ENCODE results near the gene FHAD1. TPM values are rescaled to one million over a fixed set of nuclear protein-coding genes. Genes with fewer than 3 reads are reported as not detected.

The FHAD1 gene
- total and polyA plus RNA-seq, 2 of the 13 experiments (the other 11 are each of a cell fraction or from before 2014, with no cell fraction given), result not detected

DNA sequence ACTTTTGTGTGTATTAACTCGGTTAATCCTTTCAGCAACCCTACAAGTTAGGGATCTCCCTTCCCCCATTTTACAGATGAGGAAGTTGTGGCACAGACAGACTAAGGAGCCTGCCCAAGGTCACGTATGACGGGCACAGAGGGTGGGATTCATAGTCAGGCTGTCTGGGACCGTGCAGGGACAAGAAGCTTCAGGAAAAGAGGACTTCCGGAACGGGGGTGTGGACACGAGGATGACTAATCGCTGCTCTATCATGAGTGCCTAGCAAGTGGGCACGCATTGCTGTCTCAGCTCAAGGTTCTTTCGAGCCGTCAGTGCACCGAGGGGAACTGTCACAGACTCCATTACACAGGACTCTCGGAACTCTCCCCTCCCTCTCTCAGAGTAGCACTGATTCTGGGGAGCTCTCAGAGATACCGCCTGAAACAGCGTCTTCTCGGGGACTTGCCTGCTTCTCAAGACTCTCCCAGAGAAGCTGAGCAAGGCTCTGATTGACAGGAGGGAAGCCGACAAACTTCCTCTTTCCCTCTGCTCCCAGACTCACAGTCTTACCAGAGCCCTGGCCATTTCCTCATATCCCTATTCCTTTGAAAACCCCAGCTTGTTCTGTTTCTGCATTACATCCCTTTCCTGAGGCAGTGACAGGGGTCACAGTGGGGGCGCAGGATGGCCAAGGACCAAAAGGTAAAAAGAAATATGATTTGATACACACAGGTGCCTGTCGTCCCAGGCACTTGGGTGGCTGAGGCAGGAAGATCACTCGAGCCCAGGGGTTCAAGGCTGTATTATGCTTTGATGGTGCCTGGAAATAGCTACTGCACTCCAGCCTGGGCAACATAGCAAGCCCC is 14.4 kb downstream of the FHAD1 start:
- POLR2A ChIA-PET, result interaction anchor here (0.8 kb wide), 1 partner anchor 109 kb away, joined by 3 read pairs; no protein-coding TSS in a partner anchor
- BruUV-seq (replicated peaks), result no TSS peak
- Histone ChIP-seq H3K9ac (ENCODE audit: insufficient read depth, low read depth, low read length) (no peak overlapping the region), H4K20me1 (ENCODE audit: insufficient read depth, low read length) (no peaks in the 10 kb centered on the region), H3K4me2 (ENCODE audit: low read depth, low read length) (peak overlapping the region; percentile 60), H3K36me3 (replicated peaks in 1 of 2; ENCODE audit: control insufficient read depth in 1 of 2, insufficient read depth in 2 of 2, low read length in 2 of 2) (no peaks in the 10 kb centered on the region), H3K79me2 (ENCODE audit: insufficient read depth, low read length) (no peaks in the 10 kb centered on the region), H3K4me1 (ENCODE audit: insufficient read depth, low read length) (peaks cover 30% of the 10 kb centered on the region), H3K27ac (ENCODE audit: extremely low read length, insufficient read depth, low read length) (no peak overlapping the region), H3K9me3 (ENCODE audit: low read length) (0 out of 2 replicates have a peak, but pooled peaks cover 5% of the 10 kb centered on the region), H3K27me3 (ENCODE audit: control insufficient read depth in 1 of 2, insufficient read depth in 2 of 2, low read length in 2 of 2) (peaks cover 0 to 6% of the 10 kb centered on the region in 2 experiments; a peak in 2 of 5 replicates), H2AFZ (ENCODE audit: low read length) (peak overlapping the region; percentile 45), H3K4me3 (replicated peaks in 1 of 3; ENCODE audit: insufficient read depth in 1 of 3, low read depth in 2 of 3, low read length in 3 of 3) (peak overlapping the region in 1 of 3 experiments; percentile 41; a peak in 2 of 6 replicates)
- FAIRE-seq, result no peak
- intact Hi-C loops (cut with micrococcal nuclease; ENCODE audit: unreplicated experiment), result no loop called here
- in situ Hi-C loops (cut with HindIII; ENCODE audit: extremely low pct_ligation_motif_present, low pct_unique_long_range_greater_than_20kb), result no loop called here
- WGBS (ENCODE audit: low lambda C conversion rate), result 18% methylated on average over 20 of the region's 20 CpGs
- ATAC-seq, result peak; percentile 82
- peak; percentile 68 for DNase-seq (ENCODE audit: low spot score)
- CTCF ChIA-PET (ENCODE audit: low intra/inter-chr PET ratio, low total read pairs), result no interaction called here
- TF ChIP-seq, protein P1, sequence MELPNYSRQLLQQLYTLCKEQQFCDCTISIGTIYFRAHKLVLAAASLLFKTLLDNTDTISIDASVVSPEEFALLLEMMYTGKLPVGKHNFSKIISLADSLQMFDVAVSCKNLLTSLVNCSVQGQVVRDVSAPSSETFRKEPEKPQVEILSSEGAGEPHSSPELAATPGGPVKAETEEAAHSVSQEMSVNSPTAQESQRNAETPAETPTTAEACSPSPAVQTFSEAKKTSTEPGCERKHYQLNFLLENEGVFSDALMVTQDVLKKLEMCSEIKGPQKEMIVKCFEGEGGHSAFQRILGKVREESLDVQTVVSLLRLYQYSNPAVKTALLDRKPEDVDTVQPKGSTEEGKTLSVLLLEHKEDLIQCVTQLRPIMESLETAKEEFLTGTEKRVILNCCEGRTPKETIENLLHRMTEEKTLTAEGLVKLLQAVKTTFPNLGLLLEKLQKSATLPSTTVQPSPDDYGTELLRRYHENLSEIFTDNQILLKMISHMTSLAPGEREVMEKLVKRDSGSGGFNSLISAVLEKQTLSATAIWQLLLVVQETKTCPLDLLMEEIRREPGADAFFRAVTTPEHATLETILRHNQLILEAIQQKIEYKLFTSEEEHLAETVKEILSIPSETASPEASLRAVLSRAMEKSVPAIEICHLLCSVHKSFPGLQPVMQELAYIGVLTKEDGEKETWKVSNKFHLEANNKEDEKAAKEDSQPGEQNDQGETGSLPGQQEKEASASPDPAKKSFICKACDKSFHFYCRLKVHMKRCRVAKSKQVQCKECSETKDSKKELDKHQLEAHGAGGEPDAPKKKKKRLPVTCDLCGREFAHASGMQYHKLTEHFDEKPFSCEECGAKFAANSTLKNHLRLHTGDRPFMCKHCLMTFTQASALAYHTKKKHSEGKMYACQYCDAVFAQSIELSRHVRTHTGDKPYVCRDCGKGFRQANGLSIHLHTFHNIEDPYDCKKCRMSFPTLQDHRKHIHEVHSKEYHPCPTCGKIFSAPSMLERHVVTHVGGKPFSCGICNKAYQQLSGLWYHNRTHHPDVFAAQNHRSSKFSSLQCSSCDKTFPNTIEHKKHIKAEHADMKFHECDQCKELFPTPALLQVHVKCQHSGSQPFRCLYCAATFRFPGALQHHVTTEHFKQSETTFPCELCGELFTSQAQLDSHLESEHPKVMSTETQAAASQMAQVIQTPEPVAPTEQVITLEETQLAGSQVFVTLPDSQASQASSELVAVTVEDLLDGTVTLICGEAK (IDR thresholded peaks at IDR 0.05), result no peak
- TF ChIP-seq, protein P1 (CRISPR knock-in tag; IDR thresholded peaks at IDR 0.05), result no peak
- TF ChIP-seq FOXP4 (CRISPR knock-in tag; IDR thresholded peaks at IDR 0.05) (no peak), ZNF580 (CRISPR knock-in tag; IDR thresholded peaks at IDR 0.05; ENCODE audit: borderline replicate concordance, low read depth) (peak; percentile 37; the same call in 1 of the 2 replicates), AHR (CRISPR knock-in tag; IDR thresholded peaks at IDR 0.05) (0 out of 2 replicates have a peak, but pooled peaks have one; percentile 49), HMG20B (CRISPR knock-in tag; conservative IDR thresholded peaks at IDR 0.05) (no peak), ZNF577 (CRISPR knock-in tag; IDR thresholded peaks at IDR 0.05; ENCODE audit: borderline replicate concordance, low read depth) (no peak), SALL1 (CRISPR knock-in tag; IDR thresholded peaks at IDR 0.05) (peak; percentile 39; the same call in 1 of the 2 replicates), JUNB (CRISPR knock-in tag; IDR thresholded peaks at IDR 0.05; ENCODE audit: borderline replicate concordance) (peak; percentile 1; the same call in 1 of the 2 replicates), MXI1 (IDR thresholded peaks at IDR 0.05; ENCODE audit: borderline replicate concordance, low read depth, low read length) (peak; percentile 61; the same call in 2 of the 3 replicates)

Measured in HepG2 (cell line).